ENCODE measurements around the gene HIVEP1. TPM values are rescaled to one million over a fixed set of nuclear protein-coding genes. Genes with fewer than 3 reads are reported as not detected.

The HIVEP1 gene
- total and polyA plus RNA-seq, 4 donors, result 2.7 to 27.2 (median 6.2) TPM

DNA sequence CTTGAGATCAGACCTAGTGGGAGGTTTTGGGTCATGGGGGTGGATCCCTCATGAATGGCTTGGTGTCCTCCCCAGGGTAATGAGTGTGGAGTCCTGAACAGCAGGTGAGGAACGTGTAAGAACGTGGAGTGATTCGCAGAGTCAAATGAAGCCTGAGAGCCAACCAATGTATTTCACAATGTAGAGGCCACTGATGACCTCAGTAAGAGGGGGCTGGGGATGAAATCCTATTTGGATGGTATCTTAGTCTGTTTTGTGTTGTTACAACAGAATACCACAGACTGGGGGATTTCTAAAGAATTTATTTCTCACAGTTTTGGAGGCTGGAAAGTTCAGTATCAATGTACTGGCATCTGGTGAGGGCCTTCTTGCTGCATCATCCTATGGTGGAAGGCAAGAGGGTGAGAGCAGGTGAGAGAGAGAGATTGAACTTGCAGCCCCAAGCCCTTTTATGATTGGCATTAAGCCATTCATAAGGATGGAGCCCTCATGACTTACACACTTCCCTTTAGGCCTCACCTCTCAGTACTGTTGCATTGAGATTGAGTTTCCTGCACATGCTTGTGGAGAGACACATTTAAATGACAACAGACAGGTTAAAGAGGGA lies 47.3 kb upstream of the HIVEP1 start:
- Histone ChIP-seq H3K36me3 (ENCODE audit: control insufficient read depth in 4 of 4, insufficient read depth in 3 of 4, low read depth in 1 of 4, low read length in 3 of 4) (no peaks in the 10 kb centered on the region), H3K9ac (ENCODE audit: low read depth in 1 of 2, low read length in 2 of 2) (no peak overlapping the region), H3K27ac (ENCODE audit: low read depth in 1 of 2, low read length in 2 of 2) (no peak overlapping the region), H3K9me3 (ENCODE audit: control insufficient read depth in 4 of 4, low read length in 3 of 4) (no peaks in the 10 kb centered on the region), H3K4me3 (ENCODE audit: low read depth in 1 of 3, low read length in 3 of 3) (no peak overlapping the region), H3K4me1 (ENCODE audit: control insufficient read depth in 4 of 4, insufficient read depth in 4 of 4, low read length in 3 of 4) (no peaks in the 10 kb centered on the region), H3K27me3 (ENCODE audit: control insufficient read depth in 4 of 4, insufficient read depth in 4 of 4, low read length in 3 of 4) (no peaks in the 10 kb centered on the region)
- 96% methylated on average over 3 of the region's 3 CpGs for WGBS
- no peak for DNase-seq (ENCODE audit: low spot score)
- TF ChIP-seq JUND (IDR thresholded peaks at IDR 0.05), result no peak

DNA sequence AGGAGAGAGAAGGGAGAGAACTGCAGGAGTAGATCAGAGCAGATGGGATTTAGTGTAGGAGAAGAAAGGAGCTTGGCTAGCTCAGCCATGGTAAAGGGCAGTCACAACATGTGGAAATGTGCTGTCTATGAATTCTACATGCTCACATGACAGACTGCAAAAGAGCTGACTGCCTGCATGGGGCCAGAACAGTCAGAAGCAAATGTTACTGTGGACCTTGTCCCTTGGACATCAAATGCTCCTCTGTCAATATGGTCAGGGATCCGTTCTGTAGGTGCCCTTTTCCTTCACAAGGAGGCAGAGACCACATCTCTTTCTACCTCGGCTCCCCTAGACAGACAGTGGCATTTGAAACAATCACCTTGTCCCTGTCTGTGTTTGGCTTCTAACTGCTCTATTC lies 46.6 kb upstream of the HIVEP1 start:
- TF ChIP-seq JUND (IDR thresholded peaks at IDR 0.05), result no peak
- TF ChIP-seq REST (IDR thresholded peaks at IDR 0.05), result no peak
- TF ChIP-seq MAX (IDR thresholded peaks at IDR 0.05), result no peak
- no peak for TF ChIP-seq RXRA (IDR thresholded peaks at IDR 0.05)
- no peak for TF ChIP-seq SP1 (IDR thresholded peaks at IDR 0.05)
- TF ChIP-seq, protein P1, sequence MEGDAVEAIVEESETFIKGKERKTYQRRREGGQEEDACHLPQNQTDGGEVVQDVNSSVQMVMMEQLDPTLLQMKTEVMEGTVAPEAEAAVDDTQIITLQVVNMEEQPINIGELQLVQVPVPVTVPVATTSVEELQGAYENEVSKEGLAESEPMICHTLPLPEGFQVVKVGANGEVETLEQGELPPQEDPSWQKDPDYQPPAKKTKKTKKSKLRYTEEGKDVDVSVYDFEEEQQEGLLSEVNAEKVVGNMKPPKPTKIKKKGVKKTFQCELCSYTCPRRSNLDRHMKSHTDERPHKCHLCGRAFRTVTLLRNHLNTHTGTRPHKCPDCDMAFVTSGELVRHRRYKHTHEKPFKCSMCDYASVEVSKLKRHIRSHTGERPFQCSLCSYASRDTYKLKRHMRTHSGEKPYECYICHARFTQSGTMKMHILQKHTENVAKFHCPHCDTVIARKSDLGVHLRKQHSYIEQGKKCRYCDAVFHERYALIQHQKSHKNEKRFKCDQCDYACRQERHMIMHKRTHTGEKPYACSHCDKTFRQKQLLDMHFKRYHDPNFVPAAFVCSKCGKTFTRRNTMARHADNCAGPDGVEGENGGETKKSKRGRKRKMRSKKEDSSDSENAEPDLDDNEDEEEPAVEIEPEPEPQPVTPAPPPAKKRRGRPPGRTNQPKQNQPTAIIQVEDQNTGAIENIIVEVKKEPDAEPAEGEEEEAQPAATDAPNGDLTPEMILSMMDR (IDR thresholded peaks at IDR 0.05; ENCODE audit: low read depth, low read length, missing input control), result no peak
- no peak for TF ChIP-seq FOXA2 (IDR thresholded peaks at IDR 0.05)
- TF ChIP-seq GABPA (IDR thresholded peaks at IDR 0.05 in 1 of 2, conservative IDR thresholded peaks at IDR 0.05 in 1 of 2), result no peak
- no peak for TF ChIP-seq YY1 (IDR thresholded peaks at IDR 0.05)
- TF ChIP-seq HNF4A (conservative IDR thresholded peaks at IDR 0.05), result no peak
- no peak for TF ChIP-seq FOXA1 (IDR thresholded peaks at IDR 0.05)
- no peak for TF ChIP-seq RAD21 (IDR thresholded peaks at IDR 0.05)
- TF ChIP-seq TAF1 (conservative IDR thresholded peaks at IDR 0.05), result no peak
- no peak for TF ChIP-seq EGR1 (IDR thresholded peaks at IDR 0.05; ENCODE audit: low read depth in 2 of 2)
- TF ChIP-seq, protein P2, sequence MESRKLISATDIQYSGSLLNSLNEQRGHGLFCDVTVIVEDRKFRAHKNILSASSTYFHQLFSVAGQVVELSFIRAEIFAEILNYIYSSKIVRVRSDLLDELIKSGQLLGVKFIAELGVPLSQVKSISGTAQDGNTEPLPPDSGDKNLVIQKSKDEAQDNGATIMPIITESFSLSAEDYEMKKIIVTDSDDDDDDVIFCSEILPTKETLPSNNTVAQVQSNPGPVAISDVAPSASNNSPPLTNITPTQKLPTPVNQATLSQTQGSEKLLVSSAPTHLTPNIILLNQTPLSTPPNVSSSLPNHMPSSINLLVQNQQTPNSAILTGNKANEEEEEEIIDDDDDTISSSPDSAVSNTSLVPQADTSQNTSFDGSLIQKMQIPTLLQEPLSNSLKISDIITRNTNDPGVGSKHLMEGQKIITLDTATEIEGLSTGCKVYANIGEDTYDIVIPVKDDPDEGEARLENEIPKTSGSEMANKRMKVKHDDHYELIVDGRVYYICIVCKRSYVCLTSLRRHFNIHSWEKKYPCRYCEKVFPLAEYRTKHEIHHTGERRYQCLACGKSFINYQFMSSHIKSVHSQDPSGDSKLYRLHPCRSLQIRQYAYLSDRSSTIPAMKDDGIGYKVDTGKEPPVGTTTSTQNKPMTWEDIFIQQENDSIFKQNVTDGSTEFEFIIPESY (IDR thresholded peaks at IDR 0.05), result no peak
- no peak for TF ChIP-seq NR2F2 (IDR thresholded peaks at IDR 0.05)
- TF ChIP-seq, protein P3, sequence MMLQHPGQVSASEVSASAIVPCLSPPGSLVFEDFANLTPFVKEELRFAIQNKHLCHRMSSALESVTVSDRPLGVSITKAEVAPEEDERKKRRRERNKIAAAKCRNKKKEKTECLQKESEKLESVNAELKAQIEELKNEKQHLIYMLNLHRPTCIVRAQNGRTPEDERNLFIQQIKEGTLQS (IDR thresholded peaks at IDR 0.05), result no peak
- no peak for TF ChIP-seq HNF4G (IDR thresholded peaks at IDR 0.05)
- H3K27me3 ChIP-seq (ENCODE audit: control insufficient read depth in 4 of 4, insufficient read depth in 4 of 4, low read length in 3 of 4), result no peaks in the 10 kb centered on the region
- H3K27ac ChIP-seq (ENCODE audit: low read depth in 1 of 2, low read length in 2 of 2), result no peak overlapping the region
- H3K4me1 ChIP-seq (ENCODE audit: control insufficient read depth in 4 of 4, insufficient read depth in 4 of 4, low read length in 3 of 4), result no peaks in the 10 kb centered on the region
- no peaks in the 10 kb centered on the region for H3K9me3 ChIP-seq (ENCODE audit: control insufficient read depth in 4 of 4, low read length in 3 of 4)
- H3K9ac ChIP-seq (ENCODE audit: low read depth in 1 of 2, low read length in 2 of 2), result no peak overlapping the region
- WGBS, result 69% methylated on average over 2 of the region's 2 CpGs
- H3K4me3 ChIP-seq (ENCODE audit: low read depth in 1 of 3, low read length in 3 of 3), result no peak overlapping the region
- no peak for DNase-seq (ENCODE audit: low spot score)
- no peaks in the 10 kb centered on the region for H3K36me3 ChIP-seq (ENCODE audit: control insufficient read depth in 4 of 4, insufficient read depth in 3 of 4, low read depth in 1 of 4, low read length in 3 of 4)
